Right lobe of liver (tissue), 6 donors: ENCODE results near the gene PPM1K. TPM values are rescaled to one million over a fixed set of nuclear protein-coding genes. Genes with fewer than 3 reads are reported as not detected.

Experiments used
- ATAC-seq, 4 donors: fragments of 200-7000 bp; cut with Tn5 transposase; one replicate each; pipeline ENCODE4 v1.9.1; 2020; ENCODE audit warnings: mild to moderate bottlenecking in 4 of 4, moderate library complexity in 4 of 4
- DNase-seq, 3 donors: peaks; one replicate each; pipeline ENCODE4 v3.0.0-alpha.2; 2020
- H3K27ac ChIP-seq, 3 donors: fragments of 200-600 bp; one replicate each; pipeline ENCODE4 v1.8.0; 2022
- H3K27me3 ChIP-seq, 2 donors: fragments of 200-600 bp; one replicate each; pipeline ENCODE4 v1.8.0; 2022
- H3K36me3 ChIP-seq, 4 donors: fragments of 200-600 bp; sonication (generic) in 1 of 4; one replicate each; pipeline versions ENCODE4 v1.5.1 to v1.8.0; 2017 to 2022; ENCODE audit warnings: control low read depth in 1 of 4
- H3K4me1 ChIP-seq, 4 donors: fragments of 200-600 bp; sonication (generic) in 1 of 4; one replicate each; pipeline versions ENCODE4 v1.5.1 to v1.8.0; 2017 to 2022; ENCODE audit warnings: control low read depth in 1 of 4
- H3K4me3 ChIP-seq, 3 donors: fragments of 200-600 bp; one replicate each; pipeline ENCODE4 v1.8.0; 2022
- H3K9me3 ChIP-seq, 4 donors: fragments of 200-600 bp; sonication (generic) in 1 of 4; one replicate each; pipeline versions ENCODE4 v1.5.1 to v1.8.0; 2017 to 2022; ENCODE audit warnings: control low read depth in 1 of 4
- POLR2A ChIP-seq: fragments of 450-650 bp; IDR thresholded peaks from one replicate; pipeline ENCODE4 v1.6.1; 2017; ENCODE audit warnings: antibody characterized with exemption, mild to moderate bottlenecking
- WGBS: methylation state at CpG from one replicate; pipeline ENCODE4 v1.1.6; 2018; ENCODE audit warnings: low coverage, low lambda C conversion rate; ENCODE audit not compliant: insufficient coverage; ENCODE audit errors: missing lambda C conversion rate; 5-methylcytosine and 5-hydroxymethylcytosine counted together
- intact Hi-C, 2 donors: fragments of 100-400 bp; cut with DNase I; formaldehyde crosslinking; loops; one replicate each; pipeline versions ENCODE4 v1.11.2 to v1.14.1; 2022
- total RNA-seq, 6 experiments: library from RNA; depleted of rRNA in 2 of 6; stranded (reverse); fragments of >200 nt in 2 of 6; fragmentation: NEBNext Ultra II Directional in 3 of 6; extraction: Animal tissue kit (Norgen Biotek cat#: 25700) in 3 of 6; gene quantifications; one replicate each; pipeline versions ENCODE4 v1.1.0 to v1.2.4, GENCODE V29; 2016 to 2023
- TF ChIP-seq, protein P1 (sequence below), 4 donors: fragments of 200-600 bp in 3 of 4; fragments of 450-650 bp in 1 of 4; IDR thresholded peaks; one replicate each; pipeline versions ENCODE4 v1.5.1 to v1.8.0; 2016 to 2022; ENCODE audit warnings: antibody characterized with exemption in 4 of 4, mild to moderate bottlenecking in 2 of 4
- donor health status: DM: no; HTN: yes; CAD: no.
- donor health status: DM: no; HTN: no; CAD: no.
- donor health status: DM: no; HTN: no; CAD: no.
- donor health status: DM: no; HTN: yes; CAD: no.
- donor health status: DM: no; HTN: yes; CAD: no.

Gene PPM1K
- total RNA-seq, 6 experiments from 2014 or later, result 3.8 to 15.7 (median 7.9) TPM

DNA sequence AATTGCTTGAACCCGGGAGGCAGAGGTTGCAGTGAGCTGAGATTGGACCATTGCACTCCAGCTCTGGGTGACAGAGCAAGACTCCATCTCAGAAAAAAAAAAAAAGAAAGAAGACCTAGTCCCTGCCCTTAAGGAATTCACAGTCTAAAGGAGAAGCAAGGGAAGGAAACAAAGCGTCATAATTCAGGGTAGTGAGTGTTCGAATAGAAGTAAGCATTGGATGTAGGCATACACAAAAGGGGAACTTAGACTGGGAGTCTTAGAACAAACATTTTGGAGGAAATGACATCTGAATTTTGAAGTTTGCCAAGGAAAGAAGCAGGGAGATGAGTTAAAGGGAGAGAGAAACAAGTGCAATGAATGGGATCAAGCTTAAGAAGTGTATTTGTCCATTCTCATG is 32.4 kb downstream of the PPM1K start:
- ATAC-seq, result peak in 1 of 4 donors; percentile 53
- H3K27ac ChIP-seq, result no peak overlapping the region
- no peak overlapping the region for H3K4me3 ChIP-seq
- WGBS, result 76% methylated on average over 2 of the region's 3 CpGs
- no peaks in the 10 kb centered on the region for H3K36me3 ChIP-seq
- no peaks in the 10 kb centered on the region for H3K9me3 ChIP-seq
- TF ChIP-seq, protein P1, sequence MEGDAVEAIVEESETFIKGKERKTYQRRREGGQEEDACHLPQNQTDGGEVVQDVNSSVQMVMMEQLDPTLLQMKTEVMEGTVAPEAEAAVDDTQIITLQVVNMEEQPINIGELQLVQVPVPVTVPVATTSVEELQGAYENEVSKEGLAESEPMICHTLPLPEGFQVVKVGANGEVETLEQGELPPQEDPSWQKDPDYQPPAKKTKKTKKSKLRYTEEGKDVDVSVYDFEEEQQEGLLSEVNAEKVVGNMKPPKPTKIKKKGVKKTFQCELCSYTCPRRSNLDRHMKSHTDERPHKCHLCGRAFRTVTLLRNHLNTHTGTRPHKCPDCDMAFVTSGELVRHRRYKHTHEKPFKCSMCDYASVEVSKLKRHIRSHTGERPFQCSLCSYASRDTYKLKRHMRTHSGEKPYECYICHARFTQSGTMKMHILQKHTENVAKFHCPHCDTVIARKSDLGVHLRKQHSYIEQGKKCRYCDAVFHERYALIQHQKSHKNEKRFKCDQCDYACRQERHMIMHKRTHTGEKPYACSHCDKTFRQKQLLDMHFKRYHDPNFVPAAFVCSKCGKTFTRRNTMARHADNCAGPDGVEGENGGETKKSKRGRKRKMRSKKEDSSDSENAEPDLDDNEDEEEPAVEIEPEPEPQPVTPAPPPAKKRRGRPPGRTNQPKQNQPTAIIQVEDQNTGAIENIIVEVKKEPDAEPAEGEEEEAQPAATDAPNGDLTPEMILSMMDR (IDR thresholded peaks at IDR 0.05), result no peak
- TF ChIP-seq POLR2A, result no peak
- peaks cover 0 to 3% (median under 1%) of the 10 kb centered on the region in 4 donors for H3K4me1 ChIP-seq
- intact Hi-C loops, result no loop called here
- no peaks in the 10 kb centered on the region for H3K27me3 ChIP-seq
- DNase-seq, result no peak

DNA sequence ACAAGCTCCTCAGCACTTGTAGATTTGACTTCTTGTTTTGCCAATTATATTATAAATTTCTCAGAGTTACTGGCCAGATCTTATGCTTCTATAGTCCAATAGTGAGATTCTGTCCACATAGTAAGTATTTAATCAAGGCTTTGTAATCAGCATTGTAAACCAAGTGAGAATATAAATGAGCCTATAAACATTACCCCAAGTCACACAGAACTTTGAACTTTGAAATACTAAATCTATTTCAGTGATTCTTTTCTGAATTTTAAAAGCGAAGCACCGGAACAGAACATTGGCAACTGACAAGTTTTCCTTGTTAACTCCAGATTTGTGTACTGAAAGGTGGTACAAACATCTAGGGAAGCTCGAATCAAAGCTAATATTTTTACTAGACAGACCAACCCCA is 37.2 kb downstream of the PPM1K start:
- DNase-seq (no peak), ATAC-seq (peak; percentile 18 to 60 (median 33))
- H3K36me3 ChIP-seq, result no peaks in the 10 kb centered on the region
- H3K27me3 ChIP-seq, result no peaks in the 10 kb centered on the region
- WGBS, result 30% methylated on average over 3 of the region's 3 CpGs
- no peak overlapping the region for H3K4me3 ChIP-seq
- TF ChIP-seq, protein P1 (IDR thresholded peaks at IDR 0.05), result no peak
- TF ChIP-seq POLR2A, result no peak
- H3K4me1 ChIP-seq, result peaks cover 0 to 14% (median 5%) of the 10 kb centered on the region in 4 donors
- H3K27ac ChIP-seq, result peak overlapping the region in 1 of 3 donors; percentile 8
- no peaks in the 10 kb centered on the region for H3K9me3 ChIP-seq
- intact Hi-C loops, result no loop called here

DNA sequence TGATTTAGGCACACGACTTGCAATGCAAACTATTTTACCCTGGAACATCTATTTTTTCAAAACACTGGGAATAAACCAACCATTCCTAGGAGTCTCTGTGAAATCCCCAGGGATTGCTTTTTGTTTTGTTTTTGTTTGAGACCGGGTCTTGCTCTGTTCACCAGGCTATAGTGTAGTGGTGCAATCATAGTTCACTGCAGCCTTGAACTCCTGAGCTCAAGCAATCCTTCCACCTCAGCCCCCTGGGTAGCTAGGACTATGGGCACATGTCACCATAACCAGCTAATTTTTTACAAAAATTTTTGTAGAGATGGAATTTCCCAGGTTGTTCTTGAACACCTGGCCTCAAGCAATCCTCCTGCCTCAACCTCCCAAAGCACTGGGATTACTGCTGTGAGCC is 37.8 kb downstream of the PPM1K start:
- peaks cover 0 to 20% (median 5%) of the 10 kb centered on the region in 4 donors for H3K4me1 ChIP-seq
- DNase-seq (no peak), ATAC-seq (peak; percentile 24 to 51 (median 40))
- no peak overlapping the region for H3K27ac ChIP-seq
- H3K9me3 ChIP-seq, result no peaks in the 10 kb centered on the region
- no peaks in the 10 kb centered on the region for H3K36me3 ChIP-seq
- TF ChIP-seq, protein P1 (IDR thresholded peaks at IDR 0.05), result no peak
- no peak for TF ChIP-seq POLR2A
- intact Hi-C loops, result no loop called here
- H3K4me3 ChIP-seq, result no peak overlapping the region
- WGBS, result 20% methylated on average over 2 of the region's 2 CpGs
- H3K27me3 ChIP-seq, result no peaks in the 10 kb centered on the region

DNA sequence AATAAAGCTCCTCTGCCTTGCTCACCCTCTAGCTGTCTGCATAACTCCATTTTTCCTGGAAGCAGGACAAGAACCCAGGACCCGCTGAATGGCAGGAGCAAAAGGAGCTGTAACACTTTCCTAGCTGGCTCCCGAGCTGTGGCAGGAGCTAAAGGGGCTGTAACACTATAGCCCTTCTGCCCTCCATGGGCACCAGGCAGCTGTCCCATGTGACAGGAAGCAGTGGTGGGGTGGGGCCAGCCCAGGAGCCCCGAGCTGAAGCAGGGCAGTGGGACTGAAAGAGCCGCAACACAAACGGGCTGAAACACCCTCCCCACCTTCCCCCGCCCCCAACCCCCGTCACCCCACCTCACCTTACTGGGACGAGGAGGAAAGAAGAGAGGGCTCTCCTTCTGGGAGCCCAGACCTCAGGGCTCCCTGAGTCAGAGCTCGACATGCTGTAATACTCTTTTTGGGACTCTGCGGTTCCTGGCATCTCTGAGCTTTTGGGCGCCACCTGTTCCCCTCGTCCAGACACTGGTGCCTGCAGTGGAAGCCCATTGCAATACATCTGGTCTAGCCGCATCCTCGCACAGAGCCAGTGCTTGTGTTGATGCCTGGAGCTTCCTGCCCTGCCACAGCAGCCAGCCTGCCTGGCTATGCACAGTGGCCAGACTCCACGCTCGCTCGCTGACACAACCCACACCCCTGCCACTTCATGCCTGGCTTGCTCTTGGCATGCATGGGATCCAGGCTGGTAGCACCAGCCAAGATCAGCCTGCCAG is 39.4 kb downstream of the PPM1K start:
- Histone ChIP-seq H3K36me3 (no peaks in the 10 kb centered on the region), H3K4me3 (no peak overlapping the region), H3K27me3 (no peaks in the 10 kb centered on the region), H3K4me1 (peaks cover 0 to 20% (median 5%) of the 10 kb centered on the region in 4 donors), H3K27ac (no peak overlapping the region), H3K9me3 (no peaks in the 10 kb centered on the region)
- intact Hi-C loops, result no loop called here
- 69% methylated on average over 5 of the region's 17 CpGs for WGBS
- TF ChIP-seq POLR2A, result no peak
- TF ChIP-seq, protein P1 (IDR thresholded peaks at IDR 0.05), result no peak
- no peak for ATAC-seq
- no peak for DNase-seq
